ENCODE data around the gene E2F7. TPM values are rescaled to one million over a fixed set of nuclear protein-coding genes. Genes with fewer than 3 reads are reported as not detected.

Gene E2F7
- total and polyA plus RNA-seq, 2 of the 13 experiments (the other 11 are each of a cell fraction or from before 2014, with no cell fraction given) = 1.7 to 7.3 TPM

- DNase-seq (ENCODE audit: low spot score) (no peak), FAIRE-seq (no peak), ATAC-seq (no peak)
- no peak overlapping the region for H3K27ac ChIP-seq (ENCODE audit: extremely low read length, insufficient read depth, low read length)
- no peak overlapping the region for H3K9ac ChIP-seq (ENCODE audit: insufficient read depth, low read depth, low read length)
- no TSS peak for BruUV-seq (replicated peaks)
- POLR2A ChIA-PET = no interaction called here
- H3K4me1 ChIP-seq (ENCODE audit: insufficient read depth, low read length) = no peaks in the 10 kb centered on the region
- 0% methylated on average over 2 of the region's 2 CpGs for WGBS (ENCODE audit: low lambda C conversion rate)
- no peaks in the 10 kb centered on the region for H4K20me1 ChIP-seq (ENCODE audit: insufficient read depth, low read length)
- no peaks in the 10 kb centered on the region for H3K79me2 ChIP-seq (ENCODE audit: insufficient read depth, low read length)
- no peak overlapping the region for H3K4me3 ChIP-seq (replicated peaks in 1 of 3; ENCODE audit: insufficient read depth in 1 of 3, low read depth in 2 of 3, low read length in 3 of 3)
- no peak overlapping the region for H3K4me2 ChIP-seq (ENCODE audit: low read depth, low read length)
- TF ChIP-seq ZNF383 (CRISPR knock-in tag; IDR thresholded peaks at IDR 0.05; ENCODE audit: borderline replicate concordance) (no peak), RFXAP (CRISPR knock-in tag; IDR thresholded peaks at IDR 0.05; ENCODE audit: borderline replicate concordance) (no peak), ZFP1 (CRISPR knock-in tag; IDR thresholded peaks at IDR 0.05) (no peak), FOXJ3 (CRISPR knock-in tag; IDR thresholded peaks at IDR 0.05; ENCODE audit: borderline replicate concordance) (no peak)
- H3K36me3 ChIP-seq (replicated peaks in 1 of 2; ENCODE audit: control insufficient read depth in 1 of 2, insufficient read depth in 2 of 2, low read length in 2 of 2) = no peaks in the 10 kb centered on the region
- no peaks in the 10 kb centered on the region for H3K9me3 ChIP-seq (ENCODE audit: low read length)
- H3K27me3 ChIP-seq (ENCODE audit: control insufficient read depth in 1 of 2, insufficient read depth in 2 of 2, low read length in 2 of 2) = peaks cover 0 to 4% of the 10 kb centered on the region in 2 experiments; a peak in 1 of 5 replicates
- CTCF ChIA-PET (ENCODE audit: low intra/inter-chr PET ratio, low total read pairs) = no interaction called here
- no peak overlapping the region for H2AFZ ChIP-seq (ENCODE audit: low read length)
- in situ Hi-C loops (cut with HindIII; ENCODE audit: extremely low pct_ligation_motif_present, low pct_unique_long_range_greater_than_20kb) = no loop called here
- intact Hi-C loops (cut with micrococcal nuclease; ENCODE audit: unreplicated experiment) = no loop called here
These were observed 62.1 kb downstream of the E2F7 start for GRCh38 chr12:77003246-77003645.

DNA sequence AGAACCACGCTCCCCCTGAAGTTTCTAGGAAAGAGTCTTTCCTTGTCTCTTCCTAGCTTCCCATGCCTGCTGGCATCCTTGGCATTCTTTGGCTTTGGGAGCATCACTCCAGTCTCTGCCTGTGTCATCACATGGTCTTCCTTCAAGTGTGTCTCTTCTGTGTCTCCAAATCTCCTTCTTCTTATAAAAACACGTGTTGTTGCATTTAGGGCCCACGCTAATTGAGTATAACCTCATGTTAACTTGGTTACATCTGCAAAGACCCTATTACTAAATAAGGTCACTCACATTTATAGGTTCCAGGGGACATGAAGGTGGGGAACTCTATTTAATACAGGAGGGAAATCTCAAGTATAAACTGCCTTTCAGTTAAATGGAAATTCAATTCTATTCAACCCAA lies 63.0 kb downstream of the E2F7 start:
- no peak for DNase-seq (ENCODE audit: low spot score)
- ChIA-PET POLR2A (no interaction called here), CTCF (ENCODE audit: low intra/inter-chr PET ratio, low total read pairs) (no interaction called here)
- Histone ChIP-seq H4K20me1 (ENCODE audit: insufficient read depth, low read length) (no peaks in the 10 kb centered on the region), H3K27me3 (ENCODE audit: control insufficient read depth in 1 of 2, insufficient read depth in 2 of 2, low read length in 2 of 2) (no peaks in the 10 kb centered on the region), H3K9ac (ENCODE audit: insufficient read depth, low read depth, low read length) (no peak overlapping the region), H3K79me2 (ENCODE audit: insufficient read depth, low read length) (no peaks in the 10 kb centered on the region), H2AFZ (ENCODE audit: low read length) (no peak overlapping the region), H3K4me3 (replicated peaks in 1 of 3; ENCODE audit: insufficient read depth in 1 of 3, low read depth in 2 of 3, low read length in 3 of 3) (no peak overlapping the region), H3K9me3 (ENCODE audit: low read length) (no peaks in the 10 kb centered on the region), H3K4me2 (ENCODE audit: low read depth, low read length) (no peak overlapping the region), H3K36me3 (replicated peaks in 1 of 2; ENCODE audit: control insufficient read depth in 1 of 2, insufficient read depth in 2 of 2, low read length in 2 of 2) (no peaks in the 10 kb centered on the region), H3K27ac (ENCODE audit: extremely low read length, insufficient read depth, low read length) (no peak overlapping the region), H3K4me1 (ENCODE audit: insufficient read depth, low read length) (no peaks in the 10 kb centered on the region)
- BruUV-seq (replicated peaks) = no TSS peak
- intact Hi-C loops (cut with micrococcal nuclease; ENCODE audit: unreplicated experiment) = no loop called here
- FAIRE-seq = no peak
- WGBS (ENCODE audit: low lambda C conversion rate) = 0% methylated on average over 3 of the region's 3 CpGs
- ATAC-seq = no peak
- no peak for TF ChIP-seq SP140L (CRISPR knock-in tag; IDR thresholded peaks at IDR 0.05; ENCODE audit: borderline replicate concordance)
- TF ChIP-seq, protein P1, sequence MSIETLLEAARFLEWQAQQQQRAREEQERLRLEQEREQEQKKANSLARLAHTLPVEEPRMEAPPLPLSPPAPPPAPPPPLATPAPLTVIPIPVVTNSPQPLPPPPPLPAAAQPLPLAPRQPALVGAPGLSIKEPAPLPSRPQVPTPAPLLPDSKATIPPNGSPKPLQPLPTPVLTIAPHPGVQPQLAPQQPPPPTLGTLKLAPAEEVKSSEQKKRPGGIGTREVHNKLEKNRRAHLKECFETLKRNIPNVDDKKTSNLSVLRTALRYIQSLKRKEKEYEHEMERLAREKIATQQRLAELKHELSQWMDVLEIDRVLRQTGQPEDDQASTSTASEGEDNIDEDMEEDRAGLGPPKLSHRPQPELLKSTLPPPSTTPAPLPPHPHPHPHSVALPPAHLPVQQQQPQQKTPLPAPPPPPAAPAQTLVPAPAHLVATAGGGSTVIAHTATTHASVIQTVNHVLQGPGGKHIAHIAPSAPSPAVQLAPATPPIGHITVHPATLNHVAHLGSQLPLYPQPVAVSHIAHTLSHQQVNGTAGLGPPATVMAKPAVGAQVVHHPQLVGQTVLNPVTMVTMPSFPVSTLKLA (IDR thresholded peaks at IDR 0.05) = peak; percentile 98
- in situ Hi-C loops (cut with HindIII; ENCODE audit: extremely low pct_ligation_motif_present, low pct_unique_long_range_greater_than_20kb) = no loop called here
